HG03565 (cell line): Measurements from ENCODE around the gene CDHR1.
"Not testable (repeated sequence)": the region's sequence is repeated elsewhere in the genome, so short reads cannot be mapped to it uniquely, and the experiment has no call there.

Experiments
- ATAC-seq: cut with Tn5 transposase; IDR thresholded peaks from one replicate; pipeline ENCODE4 v1.9.1; 2021; ENCODE audit warnings: mild to moderate bottlenecking, moderate library complexity; ENCODE audit not compliant: unreplicated experiment

Gene CDHR1

DNA sequence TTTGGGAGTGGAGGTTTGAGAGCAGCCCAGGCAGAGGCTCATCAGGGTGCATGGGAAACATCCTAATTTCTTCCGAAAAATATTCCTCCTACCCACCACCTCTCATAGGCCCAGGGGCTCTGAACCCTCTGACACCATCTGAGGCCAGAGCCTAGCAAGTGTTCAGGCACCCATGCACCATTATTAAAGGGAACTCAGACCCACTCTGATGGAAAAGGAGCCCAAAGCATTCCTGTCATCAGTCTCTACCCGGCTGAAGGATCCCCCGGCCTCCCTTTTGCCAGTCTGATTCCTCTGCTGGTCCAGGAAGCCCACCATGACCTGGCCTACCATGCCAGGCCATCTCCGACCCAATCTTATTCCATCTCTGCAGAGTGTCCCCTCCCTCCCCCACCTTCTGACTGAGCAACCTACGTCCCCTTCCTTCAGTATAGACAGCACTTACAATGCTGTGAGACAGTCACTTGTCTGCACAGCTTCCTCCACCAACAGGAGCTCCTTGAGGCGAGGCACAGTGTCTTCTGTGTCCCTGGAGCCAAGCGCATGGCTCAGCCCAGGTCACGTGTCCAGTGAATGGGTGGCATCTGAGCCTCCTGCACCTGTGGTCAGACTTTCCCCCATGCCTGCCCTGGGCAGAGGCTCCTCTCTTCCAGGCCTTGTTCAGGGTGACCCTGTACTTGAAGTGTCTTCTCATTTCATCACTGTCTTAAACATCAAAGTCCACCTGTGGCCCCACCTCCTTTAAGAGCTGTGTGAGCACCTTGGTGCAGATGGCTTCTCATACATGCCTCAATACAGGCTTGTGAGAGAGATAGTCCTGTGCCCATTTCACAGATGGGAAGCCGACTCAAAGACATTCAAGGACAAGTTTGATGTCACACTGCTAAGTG lies 21.6 kb upstream of the CDHR1 start:
- ATAC-seq: peak; percentile 30

DNA sequence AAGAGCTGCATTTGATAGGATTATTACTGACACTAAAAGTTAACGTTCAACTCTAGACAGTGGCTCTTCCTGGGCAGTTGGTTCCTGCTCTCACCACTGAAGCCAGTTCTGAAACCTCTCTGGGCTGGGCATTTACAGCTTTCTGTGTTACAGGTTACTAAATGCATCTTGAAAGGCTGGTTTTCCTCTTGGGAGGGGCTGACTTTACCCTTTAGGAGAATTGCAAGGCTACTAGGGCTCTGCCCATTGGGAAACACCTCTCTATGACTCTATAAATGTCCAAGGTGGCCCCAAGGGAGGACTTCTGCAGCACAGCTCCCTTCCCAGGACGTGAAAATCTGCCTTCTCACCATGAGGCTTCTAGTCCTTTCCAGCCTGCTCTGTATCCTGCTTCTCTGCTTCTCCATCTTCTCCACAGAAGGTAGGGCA lies 20.8 kb upstream of the CDHR1 start, which contains the start of gene GPR15LG:
GPR15LG (plus strand) TSS at position 301 of the 429 bp plus-strand sequence; CDS start at position 352, 51 bp downstream.
- ATAC-seq: no peak

DNA sequence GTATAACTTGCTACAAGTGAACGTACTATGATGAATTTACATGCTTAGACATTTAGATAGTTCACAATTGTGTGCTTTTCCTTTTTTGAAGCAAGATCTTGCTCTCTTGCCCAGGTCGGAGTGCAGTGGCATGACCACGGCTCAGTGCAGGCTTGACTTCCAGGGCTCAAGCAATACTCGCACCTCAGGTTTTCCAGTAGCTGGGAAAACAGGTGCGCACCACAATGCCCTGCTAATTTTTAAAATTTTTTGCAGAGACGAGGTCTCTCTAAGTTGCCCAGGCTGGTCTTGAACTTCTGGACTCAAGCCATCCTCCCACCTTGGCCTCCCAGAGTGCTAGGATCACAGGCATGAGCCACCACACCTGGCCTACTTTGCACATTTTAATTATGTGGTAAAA lies 18.9 kb upstream of the CDHR1 start:
- ATAC-seq: no peak

DNA sequence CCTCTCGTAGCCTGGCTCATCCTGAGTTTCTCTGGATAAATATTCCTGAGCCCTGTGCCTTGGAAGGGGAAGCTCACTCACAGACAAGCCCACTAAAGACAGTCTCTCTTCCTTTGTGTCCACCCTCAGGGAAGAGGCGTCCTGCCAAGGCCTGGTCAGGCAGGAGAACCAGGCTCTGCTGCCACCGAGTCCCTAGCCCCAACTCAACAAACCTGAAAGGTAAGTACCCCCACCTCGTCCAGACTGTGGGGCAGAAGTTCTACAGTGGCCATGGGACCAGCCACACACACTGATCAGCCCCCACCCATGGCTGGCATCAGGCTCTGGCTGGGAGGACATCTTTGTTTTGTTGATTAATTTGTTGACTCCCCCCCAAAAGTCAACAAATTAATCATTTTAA lies 18.0 kb upstream of the CDHR1 start:
- no peak for ATAC-seq

DNA sequence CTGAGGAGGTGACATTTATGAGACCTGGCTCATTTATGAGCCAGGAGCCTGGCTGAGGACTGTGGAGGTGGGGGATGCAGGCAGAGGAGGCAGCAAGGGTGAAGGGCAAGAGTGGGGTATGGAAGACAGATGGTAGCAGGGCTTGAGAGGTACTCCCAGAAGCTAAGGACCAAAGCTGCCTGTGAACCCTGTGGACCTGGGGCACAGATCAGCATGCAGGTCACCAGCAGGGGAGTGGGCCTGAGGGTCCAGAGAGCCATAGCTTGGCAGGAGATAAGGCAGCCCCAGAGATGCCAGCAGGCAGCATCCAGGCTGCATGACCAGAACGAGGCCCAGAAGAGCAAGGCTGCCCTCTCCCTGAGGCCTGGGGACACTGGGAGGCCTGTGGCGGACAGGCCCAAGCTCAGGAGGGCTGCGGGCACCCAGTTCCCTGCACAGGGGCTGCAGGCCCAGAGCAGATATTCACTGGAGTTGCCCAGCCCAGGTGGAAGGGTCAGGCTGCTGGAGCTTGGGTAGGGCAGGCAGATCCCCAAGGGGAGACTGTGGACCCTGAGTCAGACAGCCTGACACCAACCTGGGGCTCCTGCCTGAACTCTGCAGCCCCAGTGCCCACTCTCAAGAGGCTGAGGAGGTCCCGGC lies 17.4 kb upstream of the CDHR1 start:
- no peak for ATAC-seq

DNA sequence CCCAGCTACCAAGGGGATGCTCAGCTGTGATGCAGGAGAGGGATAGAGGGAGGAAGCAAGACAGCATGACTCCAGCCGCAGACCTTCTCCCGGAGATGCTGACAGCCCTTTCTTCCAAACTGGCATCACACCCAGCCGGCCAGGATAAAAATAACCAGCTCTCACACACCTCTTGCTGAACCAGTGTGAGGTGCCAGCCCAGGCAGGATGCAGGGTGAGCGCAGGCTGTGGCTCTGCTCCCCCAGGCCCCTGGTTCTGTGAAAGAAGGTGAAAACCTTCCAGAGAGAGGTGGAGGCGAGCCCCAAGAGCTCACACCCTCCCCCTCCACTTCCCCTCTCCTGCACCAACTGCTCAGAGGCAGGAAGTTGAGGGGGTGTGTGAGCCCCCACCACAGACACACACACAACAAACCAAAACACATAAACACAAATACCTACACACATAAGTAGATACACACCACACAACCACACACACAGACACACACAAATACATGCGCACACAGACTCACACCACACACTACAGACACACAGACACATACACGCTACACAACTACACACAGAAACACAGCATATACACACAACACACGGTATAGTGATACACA lies 16.7 kb upstream of the CDHR1 start:
- ATAC-seq: peak; percentile 37

DNA sequence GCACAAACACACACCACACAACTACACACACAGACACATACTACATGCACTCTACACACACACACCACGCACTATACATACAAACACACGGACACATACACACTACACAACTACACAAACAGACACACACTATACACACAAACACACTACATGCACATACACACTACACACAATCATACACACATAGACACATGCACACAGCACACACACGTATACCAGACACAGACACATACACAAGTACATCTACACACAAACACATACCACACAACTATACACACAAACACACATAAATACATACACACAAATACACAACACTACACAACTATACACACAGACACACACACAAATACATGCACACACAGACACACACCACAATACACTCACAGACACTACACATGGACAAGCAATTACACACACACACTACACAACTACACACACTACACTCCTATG lies 16.2 kb upstream of the CDHR1 start:
- no peak for ATAC-seq

DNA sequence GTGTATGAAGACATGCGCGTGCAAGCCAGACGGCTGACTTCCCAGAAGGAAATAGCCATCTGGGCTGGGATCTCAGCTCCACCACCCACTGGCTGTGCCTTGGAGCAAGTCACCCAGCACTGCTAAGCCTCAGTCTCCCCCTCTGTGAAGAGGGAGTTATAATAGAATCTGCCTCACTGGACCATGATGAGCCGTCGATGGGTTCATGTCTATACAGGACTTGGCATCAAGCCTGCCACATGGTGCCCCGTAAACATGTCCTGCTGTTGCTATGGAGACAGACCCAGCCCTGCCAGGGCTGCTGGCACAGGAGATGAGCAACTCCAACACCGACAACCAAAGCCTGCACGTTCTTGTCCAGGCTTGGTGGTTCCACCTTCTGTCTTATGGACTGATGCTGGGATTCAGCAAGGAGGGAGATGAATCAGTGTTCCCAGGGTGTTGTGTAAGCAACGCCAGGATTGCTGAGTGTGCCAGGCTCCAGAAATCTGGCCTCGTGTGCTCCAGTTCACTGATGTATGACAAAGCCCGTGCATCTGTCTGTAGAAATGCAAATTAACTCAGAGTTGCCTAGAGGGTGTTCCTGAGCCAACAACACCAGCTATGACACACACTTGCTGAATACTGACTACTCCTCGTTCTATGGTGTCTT lies 15.2 kb upstream of the CDHR1 start:
- peak; percentile 86 for ATAC-seq

DNA sequence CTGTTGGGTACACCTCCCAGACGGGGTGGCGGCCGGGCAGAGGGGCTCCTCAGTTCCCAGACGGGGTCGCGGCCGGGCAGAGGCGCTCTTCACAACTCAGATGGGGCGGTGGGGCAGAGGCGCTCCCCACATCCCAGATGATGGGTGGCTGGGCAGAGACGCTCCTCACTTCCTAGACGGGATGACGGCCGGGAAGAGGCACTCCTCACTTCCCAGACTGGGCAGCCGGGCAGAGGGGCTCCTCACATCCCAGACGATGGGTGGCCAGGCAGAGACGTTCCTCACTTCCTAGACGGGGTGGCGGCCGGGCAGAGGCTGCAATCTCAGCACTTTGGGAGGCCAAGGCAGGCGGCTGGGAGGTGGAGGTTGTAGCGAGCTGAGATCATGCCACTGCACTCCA lies 14.0 kb upstream of the CDHR1 start:
- ATAC-seq: not testable (repeated sequence)

DNA sequence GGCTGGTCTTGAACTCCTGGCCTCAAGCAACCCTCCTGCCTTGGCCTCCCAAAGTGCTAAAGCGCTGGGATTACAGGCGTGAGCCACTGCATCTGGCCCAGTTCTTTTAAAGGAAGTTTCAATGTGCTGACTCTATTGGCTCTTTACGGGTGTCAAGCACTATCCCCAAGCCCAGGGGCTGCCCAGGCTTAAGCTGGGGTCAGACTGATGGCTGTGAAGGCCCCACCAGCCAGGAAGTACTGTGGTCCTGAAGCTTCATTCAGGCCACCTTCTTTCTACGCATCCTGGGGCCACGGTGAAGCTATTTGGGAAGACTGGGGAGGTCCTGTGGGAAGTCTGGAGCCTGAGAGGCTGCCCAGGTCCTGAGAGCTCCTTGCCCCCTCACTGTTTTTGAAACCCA lies 12.7 kb upstream of the CDHR1 start:
- ATAC-seq: no peak

DNA sequence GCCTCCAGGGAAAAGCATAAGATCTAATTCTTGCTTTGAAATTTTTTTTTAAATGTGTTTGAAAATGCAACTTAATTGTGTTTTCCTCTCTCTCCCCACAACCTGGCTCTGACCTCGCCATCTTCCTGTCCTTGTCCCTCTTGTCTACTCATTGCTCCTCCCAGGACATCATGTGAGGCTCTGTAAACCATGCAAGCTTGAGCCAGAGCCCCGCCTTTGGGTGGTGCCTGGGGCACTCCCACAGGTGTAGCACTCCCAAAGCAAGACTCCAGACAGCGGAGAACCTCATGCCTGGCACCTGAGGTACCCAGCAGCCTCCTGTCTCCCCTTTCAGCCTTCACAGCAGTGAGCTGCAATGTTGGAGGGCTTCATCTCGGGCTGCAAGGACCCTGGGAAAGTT lies 9.8 kb upstream of the CDHR1 start:
- ATAC-seq: no peak

DNA sequence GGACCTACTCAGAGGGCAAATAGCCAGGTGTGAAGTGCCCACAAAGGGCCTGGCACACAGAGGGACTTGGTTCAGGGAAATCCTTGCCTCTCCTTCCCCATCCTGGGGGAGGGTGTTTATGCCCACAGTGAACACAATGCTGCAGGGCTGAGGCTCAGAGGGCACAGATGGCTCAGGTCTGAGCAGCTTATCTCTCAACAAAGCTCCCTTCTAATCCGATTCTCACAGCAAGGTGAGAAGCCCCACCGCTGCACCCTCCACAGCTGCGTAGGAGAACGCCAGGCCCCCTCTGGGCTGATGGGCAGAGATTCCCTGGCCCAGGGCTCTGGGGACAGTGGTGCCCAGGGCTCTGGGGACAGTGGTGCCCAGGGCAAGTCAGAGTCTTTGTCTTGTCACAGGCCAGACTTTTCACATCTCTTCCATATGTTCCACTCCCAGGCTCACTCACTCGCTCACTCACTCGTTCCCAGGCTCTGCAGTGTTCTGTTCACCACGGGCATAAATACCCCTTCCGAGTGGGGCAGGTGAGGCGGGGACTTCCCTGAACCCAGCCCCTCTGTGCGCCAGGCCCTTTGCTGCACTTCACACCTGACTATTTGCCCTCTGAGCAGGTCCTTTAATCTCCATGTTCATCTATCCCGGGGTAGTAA lies 8.7 kb upstream of the CDHR1 start:
- ATAC-seq: no peak

DNA sequence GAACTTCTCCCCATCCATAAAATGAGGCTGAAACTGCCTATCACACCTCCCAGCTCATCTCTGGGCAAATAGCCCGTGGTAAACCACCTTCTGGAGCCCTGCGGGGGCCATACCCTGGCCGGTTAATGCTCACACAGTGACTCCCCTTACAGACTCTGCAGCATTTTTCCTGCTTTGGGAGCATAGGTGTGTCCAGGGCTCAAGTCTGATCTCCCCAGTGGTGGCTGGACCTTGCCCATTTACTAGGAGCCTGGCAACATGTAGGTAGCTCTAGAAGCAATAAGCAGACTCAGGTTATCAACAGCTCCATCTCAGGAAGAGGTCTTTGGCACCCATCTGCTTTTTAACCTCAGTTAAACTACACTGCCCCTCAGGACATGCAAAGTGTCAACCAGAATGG lies 5.5 kb upstream of the CDHR1 start:
- ATAC-seq: no peak

DNA sequence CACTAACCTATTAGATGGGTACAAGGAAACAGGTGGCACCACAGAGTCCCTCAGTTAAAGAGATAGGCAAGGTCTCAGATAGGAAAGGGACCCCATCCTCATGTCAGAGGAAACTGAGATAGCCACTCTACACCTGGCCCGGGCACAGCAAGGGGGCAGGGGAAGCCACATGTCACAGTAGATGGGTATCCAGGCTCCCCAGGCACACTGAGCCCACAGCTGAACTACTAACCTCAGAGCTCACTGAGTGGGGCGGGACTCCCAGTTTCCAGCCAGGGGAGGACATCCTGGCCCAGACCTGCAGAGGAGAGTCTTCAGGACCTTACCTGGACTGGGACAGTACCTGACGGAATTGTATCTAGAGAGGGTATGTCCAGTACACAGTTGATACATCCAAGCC lies 3.7 kb upstream of the CDHR1 start:
- ATAC-seq: no peak

DNA sequence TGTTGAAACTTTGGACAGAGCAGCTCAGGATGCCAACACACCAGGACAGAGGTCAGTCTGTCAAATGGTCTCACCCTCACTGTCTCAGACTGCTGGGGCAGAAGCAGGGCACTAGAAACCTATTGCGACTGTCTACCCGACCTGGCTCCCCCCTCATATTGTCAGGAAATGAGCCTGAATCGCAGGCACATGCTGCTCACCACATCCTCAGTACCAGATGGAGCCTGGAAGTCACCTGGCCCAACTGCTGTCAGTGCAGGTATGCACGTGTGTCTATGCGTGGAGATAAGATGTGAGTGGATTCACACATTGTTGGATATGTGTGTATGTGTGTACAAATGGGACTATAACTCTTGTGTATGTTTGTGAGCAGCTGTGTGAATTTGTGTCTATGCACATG lies 3.2 kb upstream of the CDHR1 start:
- no peak for ATAC-seq

DNA sequence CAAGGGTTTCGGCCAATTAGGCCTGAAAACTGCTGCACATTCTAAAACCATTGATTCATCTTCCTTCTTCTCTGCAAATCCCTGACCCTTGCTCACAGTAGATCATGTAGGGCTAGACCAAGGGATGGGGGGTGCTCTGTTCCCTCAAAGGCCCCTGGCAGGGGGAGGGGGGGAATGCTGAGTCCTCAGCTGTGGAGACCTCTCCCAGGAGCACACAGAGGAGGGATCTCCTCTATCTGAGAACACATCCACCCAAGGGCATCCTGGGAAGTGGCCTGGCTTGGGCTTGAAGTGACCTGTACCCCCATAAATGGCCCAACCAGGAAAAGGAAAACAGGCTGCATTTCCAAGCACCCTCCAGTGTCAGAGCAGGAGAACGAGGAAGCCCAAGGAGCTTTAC lies 1.0 kb upstream of the CDHR1 start:
- ATAC-seq: no peak

DNA sequence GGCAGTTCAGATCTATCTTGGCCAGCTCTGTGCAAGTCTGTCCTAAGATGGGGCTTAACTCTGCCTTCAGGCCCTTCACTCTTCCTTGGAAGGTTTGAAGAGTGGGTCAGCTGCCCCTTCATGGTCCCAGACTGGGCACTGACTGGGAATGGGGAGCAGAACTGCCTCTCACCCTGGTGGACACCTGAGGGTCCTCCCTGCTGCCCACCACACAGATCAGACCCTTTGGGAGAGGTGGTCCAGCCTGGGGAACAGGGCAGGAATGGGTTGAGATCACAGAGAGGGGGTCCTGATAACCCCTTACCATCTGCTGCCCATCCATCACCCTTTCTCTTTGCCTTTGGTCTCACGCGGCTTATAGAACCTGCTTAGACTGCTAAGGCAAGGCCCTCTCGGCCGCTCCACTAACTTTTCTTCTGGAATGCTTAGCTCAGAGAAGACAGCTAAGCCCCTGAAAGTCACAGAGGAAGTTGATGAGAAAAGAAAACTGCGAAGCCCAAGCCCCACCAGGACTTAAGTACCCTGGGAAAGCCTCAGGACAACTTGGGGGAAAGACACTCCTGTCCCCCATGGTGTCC lies 402 bp upstream of the CDHR1 start:
- ATAC-seq: no peak

DNA sequence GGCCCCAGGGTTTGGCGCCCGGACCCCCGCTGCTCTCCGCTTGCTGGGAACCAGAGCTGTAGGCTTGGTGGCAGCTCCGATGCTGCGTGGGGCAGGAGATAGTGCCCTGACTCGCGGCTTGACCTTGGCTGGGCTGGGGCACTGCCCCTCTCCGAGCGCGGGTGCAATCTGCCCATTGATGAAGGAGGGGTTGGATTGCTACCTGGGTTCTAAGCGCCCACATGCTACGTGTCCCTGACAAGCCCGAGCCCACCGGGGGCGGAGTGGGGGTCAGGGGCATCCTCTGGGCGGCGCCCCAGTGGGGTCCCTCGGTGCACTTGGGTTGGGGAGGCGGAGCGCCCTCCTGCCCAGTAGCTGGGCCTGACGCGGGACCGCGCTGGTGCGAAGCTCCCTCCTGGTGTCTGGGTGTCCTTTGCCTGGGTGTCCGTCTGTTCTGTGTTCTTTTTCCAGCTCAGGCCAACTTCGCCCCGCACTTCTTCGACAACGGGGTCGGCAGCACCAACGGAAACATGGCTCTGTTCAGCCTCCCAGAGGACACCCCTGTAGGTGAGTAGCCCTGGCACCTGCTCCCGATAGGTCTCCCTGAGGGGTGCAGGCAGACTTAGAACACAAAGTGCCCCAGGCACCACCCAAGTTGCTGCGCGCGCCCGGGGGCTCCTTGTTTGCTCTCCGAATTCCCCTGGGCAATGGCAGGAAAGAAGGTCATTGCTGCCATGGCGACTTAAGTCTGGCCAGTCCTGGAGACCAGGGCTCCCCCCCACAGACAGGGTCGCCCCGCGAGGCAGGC lies 900 bp downstream of the CDHR1 start:
- no peak for ATAC-seq

DNA sequence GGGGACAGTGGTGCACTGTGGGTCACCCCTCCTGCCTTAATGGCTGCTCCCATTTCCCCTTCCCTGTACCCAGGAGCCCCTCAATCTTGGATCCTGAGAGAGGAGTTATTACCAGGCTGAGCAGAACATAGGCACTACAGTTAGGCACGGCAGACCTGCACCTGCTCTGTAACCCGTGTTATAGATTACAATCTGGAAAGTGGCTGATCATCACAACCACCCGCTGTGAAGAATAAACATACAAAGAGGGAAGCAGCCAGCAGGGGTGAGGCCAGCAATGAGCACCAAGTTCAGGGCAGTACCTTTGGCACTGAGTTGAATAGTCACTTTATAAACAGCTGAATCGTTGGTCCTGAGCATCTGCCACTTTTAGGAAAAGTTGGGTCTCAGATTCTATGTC lies 1.7 kb downstream of the CDHR1 start:
- no peak for ATAC-seq

DNA sequence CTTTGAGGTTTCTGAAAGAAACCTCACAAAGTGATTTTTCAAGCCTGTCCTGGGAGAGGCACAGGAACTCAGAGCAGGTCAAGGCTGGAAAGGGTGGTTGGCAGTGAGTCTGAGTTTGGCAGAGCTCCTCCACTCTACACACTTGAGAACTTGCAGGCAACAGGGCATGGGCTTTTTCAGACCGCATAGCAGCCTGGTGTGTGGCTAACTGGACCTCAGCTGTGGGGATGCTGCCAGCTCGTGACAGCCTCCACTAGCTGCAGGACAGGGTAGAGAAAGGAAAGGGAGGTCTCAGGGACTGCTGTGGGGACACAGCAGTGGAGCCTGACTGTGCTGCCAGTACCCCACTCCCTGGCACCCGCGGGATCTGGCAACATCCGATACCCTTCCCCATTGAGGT lies 2.6 kb downstream of the CDHR1 start:
- no peak for ATAC-seq
